Measurements from ENCODE around the gene MINK1.

Gene MINK1

GRCh38 chr17:4939796-4940554 lies 106.8 kb downstream of the MINK1 start, which contains the start of the genes RNF167 and SLC25A11 (continued):
- no peak for TF ChIP-seq MEIS1 (CRISPR knock-in tag; IDR thresholded peaks at IDR 0.05; ENCODE audit: borderline replicate concordance)
- 0 out of 2 replicates have a peak, but pooled peaks have one; percentile 22 for TF ChIP-seq KLF1 (tag by site-specific recombination; IDR thresholded peaks at IDR 0.05)
- peak; percentile 53 for TF ChIP-seq KLF10 (tag by site-specific recombination; IDR thresholded peaks at IDR 0.05)
- TF ChIP-seq ZBTB6 (tag by site-specific recombination; IDR thresholded peaks at IDR 0.05), result 0 out of 2 replicates have a peak, but pooled peaks have one; percentile 68
- peak; percentile 71 for TF ChIP-seq ZNF341 (tag by site-specific recombination; IDR thresholded peaks at IDR 0.05; ENCODE audit: low read depth)
- TF ChIP-seq ZNF660 (tag by site-specific recombination; IDR thresholded peaks at IDR 0.05), result peak; percentile 80
- peak; percentile 98 for TF ChIP-seq ZNF580 (tag by site-specific recombination; IDR thresholded peaks at IDR 0.05)
- no peak for TF ChIP-seq ZNF23 (tag by site-specific recombination; IDR thresholded peaks at IDR 0.05; ENCODE audit: borderline replicate concordance)

- Histone ChIP-seq H3K36me3 (ENCODE audit: control insufficient read depth in 2 of 2, insufficient read depth in 1 of 2, low read length in 2 of 2) (peaks cover 42 to 76% of the 10 kb centered on the region in 2 experiments), H3K27ac (ENCODE audit: extremely low read depth, low read depth, low read length) (peak overlapping the region; percentile 93), H3K9me3 (ENCODE audit: control insufficient read depth, insufficient read depth, low read depth, low read length) (no peaks in the 10 kb centered on the region), H3K4me3 (ENCODE audit: low read depth, low read length) (peak overlapping the region; percentile 87), H3K4me1 (ENCODE audit: control insufficient read depth, insufficient read depth, low read length) (peaks cover 13% of the 10 kb centered on the region)
- POLR2A ChIA-PET, result interaction anchor here (0.5 to 3.4 kb wide), 24 partner anchors 10 to 897 kb away, joined by 3 to 109 read pairs (median 6); partner anchors contain the start of genes CAMTA2, ENO3, INCA1 and KIF1C
- CTCF ChIA-PET, result interaction anchor here (0.6 to 3.0 kb wide), 10 partner anchors 9 to 99 kb away, joined by 3 to 20 read pairs (median 3); partner anchors contain the start of gene CHRNE
- TF ChIP-seq ZNF48 (tag by site-specific recombination; IDR thresholded peaks at IDR 0.05), result no peak
- no peak for TF ChIP-seq ZSCAN16 (tag by site-specific recombination; IDR thresholded peaks at IDR 0.05)
- TF ChIP-seq ZNF121 (tag by site-specific recombination; IDR thresholded peaks at IDR 0.05), result no peak
- no peak for TF ChIP-seq ZBTB48 (tag by site-specific recombination; IDR thresholded peaks at IDR 0.05)
- no peak for TF ChIP-seq ZNF777 (tag by site-specific recombination; IDR thresholded peaks at IDR 0.05; ENCODE audit: borderline replicate concordance)
- peak; percentile 23; the same call in 1 of the 2 replicates for TF ChIP-seq PRDM1 (tag by site-specific recombination; IDR thresholded peaks at IDR 0.05)
- no peak for TF ChIP-seq EGR2 (tag by site-specific recombination; IDR thresholded peaks at IDR 0.05; ENCODE audit: low read depth)
- peak; percentile 68; the same call in 1 of the 2 replicates for TF ChIP-seq GLIS2 (tag by site-specific recombination; IDR thresholded peaks at IDR 0.05)
- no peak for TF ChIP-seq OVOL3 (tag by site-specific recombination; IDR thresholded peaks at IDR 0.05)
- peak; percentile 55; the same call in 1 of the 2 replicates for TF ChIP-seq ZNF600 (tag by site-specific recombination; IDR thresholded peaks at IDR 0.05)
- TF ChIP-seq ZNF704 (tag by site-specific recombination; IDR thresholded peaks at IDR 0.05), result no peak
- TF ChIP-seq ZNF488 (tag by site-specific recombination; IDR thresholded peaks at IDR 0.05), result no peak
- TF ChIP-seq HOXA7 (CRISPR knock-in tag; IDR thresholded peaks at IDR 0.05; ENCODE audit: borderline replicate concordance), result no peak
- TF ChIP-seq ZNF513 (tag by site-specific recombination; IDR thresholded peaks at IDR 0.05), result no peak
- TF ChIP-seq ATF2 (tag by site-specific recombination; IDR thresholded peaks at IDR 0.05; ENCODE audit: low read depth), result no peak
- TF ChIP-seq ZNF416 (tag by site-specific recombination; IDR thresholded peaks at IDR 0.05), result no peak
- no peak for TF ChIP-seq ZNF707 (tag by site-specific recombination; IDR thresholded peaks at IDR 0.05)
- no peak for TF ChIP-seq AEBP2 (tag by site-specific recombination; IDR thresholded peaks at IDR 0.05; ENCODE audit: borderline replicate concordance)
- no peak for TF ChIP-seq ZNF23 (tag by site-specific recombination; IDR thresholded peaks at IDR 0.05; ENCODE audit: borderline replicate concordance)
- TF ChIP-seq ZNF114 (tag by site-specific recombination; IDR thresholded peaks at IDR 0.05), result no peak
These were observed 107.6 kb downstream of the MINK1 start for GRCh38 chr17:4940555-4941318.
